CD14-positive monocyte (primary cell): ENCODE measurements around the gene KIAA1143. TPM values are rescaled to one million over a fixed set of nuclear protein-coding genes. Genes with fewer than 3 reads are reported as not detected.

Experiments
- DNase-seq, 3 donors: peaks; one replicate each; pipeline ENCODE4 v3.0.0-alpha.2; 2011 to 2022
- H2AFZ ChIP-seq: 2 replicates; pipeline ENCODE4 v1.6.0; 2012; ENCODE audit warnings: mild to moderate bottlenecking, low read depth, low read length, inconsistent platforms; ENCODE audit not compliant: insufficient read depth, poor library complexity, severe bottlenecking
- H3K27ac ChIP-seq, 2 donors: 1 replicate in 1 of 2; 2 replicates in 1 of 2; pipeline ENCODE4 v1.5.1; 2012 to 2013; ENCODE audit warnings: low read length in 2 of 2, control low read depth in 1 of 2, inconsistent platforms in 1 of 2, low read depth in 1 of 2, mild to moderate bottlenecking in 1 of 2
- H3K27me3 ChIP-seq, 2 donors: one replicate each; pipeline versions ENCODE4 v1.6.0 to v1.6.1; 2011 to 2013; ENCODE audit warnings: low read length in 2 of 2; ENCODE audit not compliant: control insufficient read depth in 2 of 2, insufficient read depth in 2 of 2
- H3K36me3 ChIP-seq, 2 donors: replicated peaks in 1 of 2; 1 replicate in 1 of 2; 2 replicates in 1 of 2; pipeline versions ENCODE4 v1.5.1 to v1.6.1; 2012 to 2013; ENCODE audit warnings: low read length in 2 of 2, control low read depth in 1 of 2, inconsistent platforms in 1 of 2, mild to moderate bottlenecking in 1 of 2; ENCODE audit not compliant: insufficient read depth in 2 of 2, control insufficient read depth in 1 of 2
- H3K4me1 ChIP-seq, 2 donors: 1 replicate in 1 of 2; 2 replicates in 1 of 2; pipeline versions ENCODE4 v1.5.1 to v1.6.1; 2012 to 2013; ENCODE audit warnings: low read length in 2 of 2, control low read depth in 1 of 2, inconsistent platforms in 1 of 2, mild to moderate bottlenecking in 1 of 2, moderate library complexity in 1 of 2; ENCODE audit not compliant: insufficient read depth in 2 of 2, control insufficient read depth in 1 of 2
- H3K4me2 ChIP-seq: replicated peaks from 2 replicates; pipeline ENCODE3; 2012; ENCODE audit warnings: low read length, moderate library complexity, mild to moderate bottlenecking; ENCODE audit not compliant: poor library complexity, severe bottlenecking; ENCODE audit errors: extremely low read depth
- H3K4me3 ChIP-seq, 3 experiments: fragments of 200-600 bp in 1 of 3; sonication (generic) in 1 of 3; replicated peaks in 1 of 3; 1 replicate in 2 of 3; 2 replicates in 1 of 3; pipeline ENCODE4 v1.5.1; 2011 to 2013; ENCODE audit warnings: low read length in 3 of 3, mild to moderate bottlenecking in 3 of 3, control low read depth in 2 of 3, low read depth in 2 of 3, inconsistent platforms in 1 of 3, moderate library complexity in 1 of 3
- H3K79me2 ChIP-seq: 2 replicates; pipeline ENCODE4 v1.6.0; 2012; ENCODE audit warnings: mild to moderate bottlenecking, control low read depth, inconsistent platforms, low read length, moderate library complexity; ENCODE audit not compliant: insufficient read depth
- H3K9ac ChIP-seq: 2 replicates; pipeline ENCODE4 v1.6.0; 2017; ENCODE audit warnings: low read length, mild to moderate bottlenecking; ENCODE audit not compliant: insufficient read depth, poor library complexity, severe bottlenecking
- H3K9me3 ChIP-seq, 2 donors: replicated peaks in 1 of 2; 1 replicate in 1 of 2; 2 replicates in 1 of 2; pipeline versions ENCODE4 v1.5.1 to v1.6.1; 2012 to 2013; ENCODE audit warnings: low read length in 2 of 2, control low read depth in 1 of 2; ENCODE audit not compliant: control insufficient read depth in 1 of 2, insufficient read depth in 1 of 2
- H4K20me1 ChIP-seq: 2 replicates; pipeline ENCODE4 v1.6.0; 2012; ENCODE audit warnings: mild to moderate bottlenecking, low read length, control low read depth, moderate library complexity; ENCODE audit not compliant: insufficient read depth
- H3K27ac Mint-ChIP-seq, 7 donors: one replicate each; pipeline ENCODE4 v1.8.0; 2020; ENCODE audit warnings: mild to moderate bottlenecking in 7 of 7, mixed read lengths in 7 of 7, moderate library complexity in 6 of 7, inconsistent platforms in 2 of 7
- H3K27me3 Mint-ChIP-seq, 3 donors: one replicate each; pipeline ENCODE4 v1.8.0; 2021 to 2022; ENCODE audit warnings: low read depth in 3 of 3, mild to moderate bottlenecking in 3 of 3, mixed read lengths in 3 of 3, moderate library complexity in 3 of 3, inconsistent platforms in 1 of 3
- H3K36me3 Mint-ChIP-seq, 2 donors: one replicate each; pipeline ENCODE4 v1.8.0; 2020; ENCODE audit warnings: mixed read lengths in 2 of 2, inconsistent platforms in 1 of 2, mild to moderate bottlenecking in 1 of 2
- H3K4me1 Mint-ChIP-seq: one replicate; pipeline ENCODE4 v1.8.0; 2020; ENCODE audit warnings: mild to moderate bottlenecking, mixed read lengths
- H3K4me3 Mint-ChIP-seq, 2 donors: one replicate each; pipeline ENCODE4 v1.8.0; 2020; ENCODE audit warnings: mild to moderate bottlenecking in 2 of 2, mixed read lengths in 2 of 2, moderate library complexity in 1 of 2
- H3K9me3 Mint-ChIP-seq, 7 donors: one replicate each; pipeline ENCODE4 v1.8.0; 2020 to 2022; ENCODE audit warnings: mixed read lengths in 7 of 7, mild to moderate bottlenecking in 6 of 7, moderate library complexity in 6 of 7, inconsistent platforms in 2 of 7
- WGBS: methylation state at CpG from one replicate; pipeline ENCODE4 v1.1.5; 2013; ENCODE audit warnings: missing lambda C conversion rate; ENCODE audit not compliant: insufficient coverage; 5-methylcytosine and 5-hydroxymethylcytosine counted together
- intact Hi-C, 2 donors: fragments of 100-400 bp; cut with micrococcal nuclease; formaldehyde crosslinking; loops; one replicate each; pipeline versions ENCODE4 v1.15.0 to v1.15.1; 2023
- polyA plus RNA-seq, 3 donors: library from polyadenylated mRNA; depleted of rRNA in 1 of 3; unstranded in 2 of 3; stranded (reverse) in 1 of 3; fragments of 300-500 nt in 2 of 3; fragments of >200 nt in 1 of 3; fragmentation: Illumina TruSeq in 2 of 3; gene quantifications; 1 replicate in 2 of 3; 2 replicates in 1 of 3; pipeline ENCODE4 v1.2.3, GENCODE V29; 2012 to 2021
- TF ChIP-seq, protein P1 (sequence below): fragments of 200-600 bp; IDR thresholded peaks from one replicate; pipeline ENCODE4 v1.8.0; 2022; ENCODE audit warnings: antibody characterized with exemption, mild to moderate bottlenecking

Gene KIAA1143
- polyA plus RNA-seq, 3 donors = 2.4 to 26.4 (median 19.1) TPM

DNA sequence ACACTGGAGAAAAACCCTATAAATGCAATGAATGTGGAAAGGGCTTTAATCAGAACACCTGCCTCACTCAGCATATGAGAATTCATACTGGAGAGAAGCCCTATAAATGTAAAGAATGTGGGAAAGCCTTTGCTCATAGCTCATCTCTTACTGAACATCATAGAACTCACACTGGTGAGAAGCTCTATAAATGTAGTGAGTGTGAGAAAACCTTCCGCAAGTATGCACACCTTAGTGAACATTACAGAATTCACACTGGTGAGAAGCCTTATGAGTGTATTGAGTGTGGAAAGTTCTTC lies 39.4 kb downstream of the KIAA1143 start:
- H3K36me3 ChIP-seq = peaks cover 6 to 37% of the 10 kb centered on the region in 2 donors
- H3K4me3 ChIP-seq = peak overlapping the region in 1 of 3 experiments; percentile 2
- no peak overlapping the region for H3K9ac ChIP-seq
- no peak overlapping the region for H2AFZ ChIP-seq
- H3K4me3 Mint-ChIP-seq = no peak overlapping the region
- H3K4me1 ChIP-seq = no peaks in the 10 kb centered on the region
- H3K27me3 ChIP-seq = no peaks in the 10 kb centered on the region
- intact Hi-C loops = no loop called here
- no CpG with 5 or more reads among the region's 1 CpG for WGBS
- no peak overlapping the region for H3K27ac ChIP-seq
- H3K36me3 Mint-ChIP-seq = peaks cover 11 to 26% of the 10 kb centered on the region in 2 donors
- H3K27me3 Mint-ChIP-seq = peaks cover 0 to 3% (median 0%) of the 10 kb centered on the region in 3 donors
- no peaks in the 10 kb centered on the region for H3K4me1 Mint-ChIP-seq
- H3K4me2 ChIP-seq = no peak overlapping the region
- DNase-seq = no peak
- H3K79me2 ChIP-seq = no peaks in the 10 kb centered on the region
- H4K20me1 ChIP-seq = no peaks in the 10 kb centered on the region
- H3K9me3 Mint-ChIP-seq = peaks cover 48 to 96% (median 88%) of the 10 kb centered on the region in 7 donors
- peaks cover 73 to 95% of the 10 kb centered on the region in 2 donors for H3K9me3 ChIP-seq
- H3K27ac Mint-ChIP-seq = no peak overlapping the region
- TF ChIP-seq, protein P1, sequence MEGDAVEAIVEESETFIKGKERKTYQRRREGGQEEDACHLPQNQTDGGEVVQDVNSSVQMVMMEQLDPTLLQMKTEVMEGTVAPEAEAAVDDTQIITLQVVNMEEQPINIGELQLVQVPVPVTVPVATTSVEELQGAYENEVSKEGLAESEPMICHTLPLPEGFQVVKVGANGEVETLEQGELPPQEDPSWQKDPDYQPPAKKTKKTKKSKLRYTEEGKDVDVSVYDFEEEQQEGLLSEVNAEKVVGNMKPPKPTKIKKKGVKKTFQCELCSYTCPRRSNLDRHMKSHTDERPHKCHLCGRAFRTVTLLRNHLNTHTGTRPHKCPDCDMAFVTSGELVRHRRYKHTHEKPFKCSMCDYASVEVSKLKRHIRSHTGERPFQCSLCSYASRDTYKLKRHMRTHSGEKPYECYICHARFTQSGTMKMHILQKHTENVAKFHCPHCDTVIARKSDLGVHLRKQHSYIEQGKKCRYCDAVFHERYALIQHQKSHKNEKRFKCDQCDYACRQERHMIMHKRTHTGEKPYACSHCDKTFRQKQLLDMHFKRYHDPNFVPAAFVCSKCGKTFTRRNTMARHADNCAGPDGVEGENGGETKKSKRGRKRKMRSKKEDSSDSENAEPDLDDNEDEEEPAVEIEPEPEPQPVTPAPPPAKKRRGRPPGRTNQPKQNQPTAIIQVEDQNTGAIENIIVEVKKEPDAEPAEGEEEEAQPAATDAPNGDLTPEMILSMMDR = no peak

DNA sequence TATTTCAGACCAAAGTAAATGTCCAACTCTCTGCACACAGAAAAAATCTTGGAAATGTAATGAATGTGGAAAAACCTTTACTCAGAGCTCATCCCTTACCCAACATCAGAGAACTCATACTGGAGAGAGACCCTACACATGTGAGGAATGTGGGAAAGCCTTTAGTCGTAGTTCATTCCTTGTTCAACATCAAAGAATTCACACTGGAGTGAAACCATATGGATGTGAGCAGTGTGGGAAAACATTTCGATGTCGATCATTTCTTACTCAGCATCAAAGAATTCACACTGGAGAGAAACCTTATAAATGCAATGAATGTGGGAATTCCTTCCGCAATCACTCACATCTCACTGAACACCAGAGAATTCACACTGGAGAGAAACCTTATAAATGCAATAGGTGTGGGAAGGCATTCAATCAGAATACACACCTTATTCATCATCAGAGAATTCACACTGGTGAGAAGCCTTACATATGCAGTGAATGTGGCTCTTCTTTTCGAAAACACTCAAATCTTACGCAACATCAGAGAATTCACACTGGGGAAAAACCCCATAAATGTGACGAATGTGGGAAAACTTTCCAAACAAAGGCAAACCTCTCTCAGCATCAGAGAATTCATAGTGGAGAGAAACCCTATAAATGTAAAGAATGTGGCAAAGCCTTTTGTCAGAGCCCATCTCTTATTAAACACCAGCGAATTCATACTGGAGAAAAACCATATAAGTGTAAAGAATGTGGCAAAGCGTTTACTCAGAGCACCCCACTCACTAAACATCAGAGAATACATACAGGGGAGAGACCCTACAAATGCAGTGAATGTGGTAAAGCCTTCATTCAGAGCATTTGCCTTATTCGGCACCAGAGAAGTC lies 40.0 kb downstream of the KIAA1143 start:
- H3K4me2 ChIP-seq = no peak overlapping the region
- H3K9me3 Mint-ChIP-seq = peaks cover 50 to 96% (median 88%) of the 10 kb centered on the region in 7 donors
- H4K20me1 ChIP-seq = no peaks in the 10 kb centered on the region
- DNase-seq = no peak
- no peak overlapping the region for H3K27ac Mint-ChIP-seq
- H3K4me1 Mint-ChIP-seq = no peaks in the 10 kb centered on the region
- no peaks in the 10 kb centered on the region for H3K4me1 ChIP-seq
- H3K79me2 ChIP-seq = no peaks in the 10 kb centered on the region
- intact Hi-C loops = no loop called here
- no peaks in the 10 kb centered on the region for H3K27me3 ChIP-seq
- peaks cover 14 to 29% of the 10 kb centered on the region in 2 donors for H3K36me3 Mint-ChIP-seq
- peaks cover 0 to 1% (median 0%) of the 10 kb centered on the region in 3 donors for H3K27me3 Mint-ChIP-seq
- TF ChIP-seq, protein P1 = no peak
- WGBS = no CpG with 5 or more reads among the region's 10 CpGs
- H3K4me3 ChIP-seq = peak overlapping the region in 1 of 3 experiments; percentile 2
- H3K9ac ChIP-seq = no peak overlapping the region
- no peak overlapping the region for H3K27ac ChIP-seq
- H3K9me3 ChIP-seq = peaks cover 67 to 96% of the 10 kb centered on the region in 2 donors
- no peak overlapping the region for H2AFZ ChIP-seq
- H3K4me3 Mint-ChIP-seq = no peak overlapping the region
- H3K36me3 ChIP-seq = peaks cover 6 to 37% of the 10 kb centered on the region in 2 donors
